Tibial nerve (tissue), 3 donors: ENCODE measurements around the gene TEX9.

ENCODE experiments used
- CTCF ChIP-seq, 5 experiments: fragments of 200-600 bp in 3 of 5; fragments of 450-650 bp in 2 of 5; sonication (generic) in 3 of 5; IDR thresholded peaks; one replicate each; pipeline ENCODE4 v1.5.1; 2016 to 2019; ENCODE audit warnings: antibody characterized with exemption in 5 of 5, mild to moderate bottlenecking in 3 of 5, moderate library complexity in 2 of 5
- POLR2A ChIP-seq, 2 donors: fragments of 450-650 bp; IDR thresholded peaks; one replicate each; pipeline ENCODE4 v1.6.1; 2017; ENCODE audit warnings: antibody characterized with exemption in 2 of 2, mild to moderate bottlenecking in 2 of 2, moderate library complexity in 2 of 2

DNA sequence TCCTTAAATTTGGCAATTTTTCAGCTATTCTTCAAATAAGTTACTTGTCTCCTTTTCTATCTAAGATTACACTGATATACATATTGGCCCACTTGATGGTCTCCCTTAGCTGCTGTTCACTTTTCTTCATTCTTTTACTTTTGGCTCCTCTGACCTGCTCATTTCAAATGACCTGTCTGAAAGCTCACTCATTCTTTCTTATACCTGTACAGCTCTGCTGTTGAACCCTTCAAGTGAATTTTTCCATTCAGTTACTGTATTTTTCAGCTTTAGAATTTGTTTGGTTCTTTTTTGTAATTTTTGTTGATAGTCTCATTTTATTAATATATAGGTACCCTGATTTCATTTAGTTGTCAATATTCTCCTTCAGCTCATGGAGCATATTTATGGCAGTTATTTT is 60.0 kb downstream of the TEX9 start:
- TF ChIP-seq POLR2A (IDR thresholded peaks at IDR 0.05), result no peak
- no peak for TF ChIP-seq CTCF (IDR thresholded peaks at IDR 0.05)
